ENCODE results near the gene EXTL2.

The EXTL2 gene

DNA sequence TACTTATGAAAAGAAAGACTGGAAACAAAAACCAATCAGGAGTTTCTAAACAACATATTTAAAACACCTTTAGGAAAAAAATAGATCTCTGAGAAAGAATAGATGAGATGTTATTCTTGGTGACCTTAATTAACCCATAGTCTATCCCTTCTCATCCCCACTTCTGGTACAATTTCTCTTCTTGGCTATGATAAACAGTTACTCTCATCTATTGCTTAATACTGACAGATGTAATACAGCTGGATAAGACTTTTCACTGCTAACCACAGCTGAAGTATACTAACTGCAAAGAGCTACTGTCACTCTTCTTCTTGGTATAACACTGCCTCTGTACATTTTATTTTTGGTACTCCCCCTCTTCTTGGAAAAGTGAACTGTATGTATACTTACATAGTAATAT is 15.2 kb downstream of the EXTL2 start:
- POLR2A ChIA-PET, result no interaction called here
- H3K4me3 ChIP-seq (ENCODE audit: low read depth, low read length), result no peak overlapping the region
- TF ChIP-seq ZNF426 (tag by site-specific recombination; IDR thresholded peaks at IDR 0.05) (no peak), ZNF677 (tag by site-specific recombination; IDR thresholded peaks at IDR 0.05) (no peak), ZNF707 (tag by site-specific recombination; IDR thresholded peaks at IDR 0.05) (peak; percentile 71)
- H3K27ac ChIP-seq (ENCODE audit: extremely low read depth, low read depth, low read length), result no peak overlapping the region
- H3K9me3 ChIP-seq (ENCODE audit: control insufficient read depth, insufficient read depth, low read depth, low read length), result no peaks in the 10 kb centered on the region
- peaks cover 0 to 8% of the 10 kb centered on the region in 2 experiments; a peak in 1 of 3 replicates for H3K36me3 ChIP-seq (ENCODE audit: control insufficient read depth in 2 of 2, insufficient read depth in 1 of 2, low read length in 2 of 2)
- peaks cover 3% of the 10 kb centered on the region; the same call in 1 of the 2 replicates for H3K4me1 ChIP-seq (ENCODE audit: control insufficient read depth, insufficient read depth, low read length)
- CTCF ChIA-PET, result interaction anchor here (1.9 kb wide), 1 partner anchor 11 kb away, joined by 9 read pairs; no protein-coding TSS in a partner anchor

DNA sequence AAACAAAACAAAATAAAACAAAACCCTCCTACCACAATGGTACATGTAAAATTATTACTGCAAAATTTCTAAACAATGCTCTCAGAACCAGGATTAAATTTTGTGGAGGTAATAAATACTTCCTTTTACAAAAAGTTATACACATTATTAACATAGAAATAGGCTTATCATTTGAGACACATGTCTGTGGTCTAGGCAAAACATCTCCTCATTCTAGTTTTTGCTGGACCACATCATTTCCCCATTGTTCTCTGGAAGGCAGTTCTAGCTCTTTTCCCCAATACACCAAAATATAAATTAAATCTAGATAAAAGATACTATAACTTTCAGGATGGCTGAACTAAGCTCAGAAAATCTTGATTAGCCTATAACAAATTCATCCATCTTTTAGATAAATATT is 18.4 kb downstream of the EXTL2 start:
- no peak for TF ChIP-seq ZNF596 (tag by site-specific recombination; IDR thresholded peaks at IDR 0.05)
- TF ChIP-seq ZNF785 (tag by site-specific recombination; IDR thresholded peaks at IDR 0.05), result no peak
- TF ChIP-seq, protein P1, sequence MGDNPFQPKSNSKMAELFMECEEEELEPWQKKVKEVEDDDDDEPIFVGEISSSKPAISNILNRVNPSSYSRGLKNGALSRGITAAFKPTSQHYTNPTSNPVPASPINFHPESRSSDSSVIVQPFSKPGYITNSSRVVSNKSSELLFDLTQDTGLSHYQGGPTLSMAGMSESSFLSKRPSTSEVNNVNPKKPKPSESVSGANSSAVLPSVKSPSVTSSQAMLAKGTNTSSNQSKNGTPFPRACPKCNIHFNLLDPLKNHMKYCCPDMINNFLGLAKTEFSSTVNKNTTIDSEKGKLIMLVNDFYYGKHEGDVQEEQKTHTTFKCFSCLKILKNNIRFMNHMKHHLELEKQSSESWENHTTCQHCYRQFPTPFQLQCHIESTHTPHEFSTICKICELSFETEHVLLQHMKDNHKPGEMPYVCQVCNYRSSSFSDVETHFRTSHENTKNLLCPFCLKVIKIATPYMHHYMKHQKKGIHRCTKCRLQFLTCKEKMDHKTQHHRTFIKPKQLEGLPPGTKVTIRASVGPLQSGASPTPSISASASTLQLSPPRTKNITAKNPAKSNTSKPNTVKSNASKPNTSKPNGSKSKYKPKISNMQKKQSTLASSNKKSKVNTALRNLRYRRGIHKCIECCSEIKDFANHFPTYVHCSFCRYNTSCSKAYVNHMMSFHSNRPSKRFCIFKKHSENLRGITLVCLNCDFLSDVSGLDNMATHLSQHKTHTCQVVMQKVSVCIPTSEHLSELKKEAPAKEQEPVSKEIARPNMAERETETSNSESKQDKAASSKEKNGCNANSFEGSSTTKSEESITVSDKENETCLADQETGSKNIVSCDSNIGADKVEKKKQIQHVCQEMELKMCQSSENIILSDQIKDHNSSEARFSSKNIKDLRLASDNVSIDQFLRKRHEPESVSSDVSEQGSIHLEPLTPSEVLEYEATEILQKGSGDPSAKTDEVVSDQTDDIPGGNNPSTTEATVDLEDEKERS (tag by site-specific recombination; IDR thresholded peaks at IDR 0.05), result no peak
- no peak for TF ChIP-seq ZXDB (tag by site-specific recombination; IDR thresholded peaks at IDR 0.05)
- no peak for TF ChIP-seq HOXA7 (CRISPR knock-in tag; IDR thresholded peaks at IDR 0.05; ENCODE audit: borderline replicate concordance)
- TF ChIP-seq, protein P2, sequence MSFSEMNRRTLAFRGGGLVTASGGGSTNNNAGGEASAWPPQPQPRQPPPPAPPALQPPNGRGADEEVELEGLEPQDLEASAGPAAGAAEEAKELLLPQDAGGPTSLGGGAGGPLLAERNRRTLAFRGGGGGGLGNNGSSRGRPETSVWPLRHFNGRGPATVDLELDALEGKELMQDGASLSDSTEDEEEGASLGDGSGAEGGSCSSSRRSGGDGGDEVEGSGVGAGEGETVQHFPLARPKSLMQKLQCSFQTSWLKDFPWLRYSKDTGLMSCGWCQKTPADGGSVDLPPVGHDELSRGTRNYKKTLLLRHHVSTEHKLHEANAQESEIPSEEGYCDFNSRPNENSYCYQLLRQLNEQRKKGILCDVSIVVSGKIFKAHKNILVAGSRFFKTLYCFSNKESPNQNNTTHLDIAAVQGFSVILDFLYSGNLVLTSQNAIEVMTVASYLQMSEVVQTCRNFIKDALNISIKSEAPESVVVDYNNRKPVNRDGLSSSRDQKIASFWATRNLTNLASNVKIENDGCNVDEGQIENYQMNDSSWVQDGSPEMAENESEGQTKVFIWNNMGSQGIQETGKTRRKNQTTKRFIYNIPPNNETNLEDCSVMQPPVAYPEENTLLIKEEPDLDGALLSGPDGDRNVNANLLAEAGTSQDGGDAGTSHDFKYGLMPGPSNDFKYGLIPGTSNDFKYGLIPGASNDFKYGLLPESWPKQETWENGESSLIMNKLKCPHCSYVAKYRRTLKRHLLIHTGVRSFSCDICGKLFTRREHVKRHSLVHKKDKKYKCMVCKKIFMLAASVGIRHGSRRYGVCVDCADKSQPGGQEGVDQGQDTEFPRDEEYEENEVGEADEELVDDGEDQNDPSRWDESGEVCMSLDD (tag by site-specific recombination; IDR thresholded peaks at IDR 0.05), result no peak
- no peak for TF ChIP-seq ZNF621 (tag by site-specific recombination; IDR thresholded peaks at IDR 0.05)
- TF ChIP-seq, protein P3, sequence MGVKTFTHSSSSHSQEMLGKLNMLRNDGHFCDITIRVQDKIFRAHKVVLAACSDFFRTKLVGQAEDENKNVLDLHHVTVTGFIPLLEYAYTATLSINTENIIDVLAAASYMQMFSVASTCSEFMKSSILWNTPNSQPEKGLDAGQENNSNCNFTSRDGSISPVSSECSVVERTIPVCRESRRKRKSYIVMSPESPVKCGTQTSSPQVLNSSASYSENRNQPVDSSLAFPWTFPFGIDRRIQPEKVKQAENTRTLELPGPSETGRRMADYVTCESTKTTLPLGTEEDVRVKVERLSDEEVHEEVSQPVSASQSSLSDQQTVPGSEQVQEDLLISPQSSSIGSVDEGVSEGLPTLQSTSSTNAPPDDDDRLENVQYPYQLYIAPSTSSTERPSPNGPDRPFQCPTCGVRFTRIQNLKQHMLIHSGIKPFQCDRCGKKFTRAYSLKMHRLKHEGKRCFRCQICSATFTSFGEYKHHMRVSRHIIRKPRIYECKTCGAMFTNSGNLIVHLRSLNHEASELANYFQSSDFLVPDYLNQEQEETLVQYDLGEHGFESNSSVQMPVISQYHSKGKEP (tag by site-specific recombination; IDR thresholded peaks at IDR 0.05), result no peak
- TF ChIP-seq ZNF292 (tag by site-specific recombination; IDR thresholded peaks at IDR 0.05; ENCODE audit: borderline replicate concordance, low read depth), result no peak
- TF ChIP-seq ZNF626 (tag by site-specific recombination; IDR thresholded peaks at IDR 0.05), result no peak
- no peak for TF ChIP-seq GLIS1 (tag by site-specific recombination; IDR thresholded peaks at IDR 0.05)
- TF ChIP-seq HOXD13 (CRISPR knock-in tag; IDR thresholded peaks at IDR 0.05; ENCODE audit: borderline replicate concordance), result no peak
- Histone ChIP-seq H3K36me3 (ENCODE audit: control insufficient read depth in 2 of 2, insufficient read depth in 1 of 2, low read length in 2 of 2) (peaks cover 0 to 14% of the 10 kb centered on the region in 2 experiments; a peak in 1 of 3 replicates), H3K4me3 (ENCODE audit: low read depth, low read length) (no peak overlapping the region), H3K27ac (ENCODE audit: extremely low read depth, low read depth, low read length) (no peak overlapping the region), H3K9me3 (ENCODE audit: control insufficient read depth, insufficient read depth, low read depth, low read length) (no peaks in the 10 kb centered on the region), H3K4me1 (ENCODE audit: control insufficient read depth, insufficient read depth, low read length) (no peaks in the 10 kb centered on the region)
- POLR2A ChIA-PET, result no interaction called here
- CTCF ChIA-PET, result interaction anchor here (0.6 to 1.6 kb wide), 5 partner anchors 8 to 447 kb away, joined by 3 to 5 read pairs (median 4); no protein-coding TSS in a partner anchor
